ENCODE data around the gene CNTNAP2.

Gene CNTNAP2

GRCh38 chr7:148261996-148262688, 2145.5 kb downstream of the CNTNAP2 start:
- H3K4me3 ChIP-seq (ENCODE audit: low read length), result no peak overlapping the region
- no peak overlapping the region for H3K27ac ChIP-seq (ENCODE audit: low read length)
- H3K4me1 ChIP-seq (ENCODE audit: control insufficient read depth, low read depth, low read length), result no peaks in the 10 kb centered on the region
- H3K36me3 ChIP-seq (ENCODE audit: control insufficient read depth, low read depth, low read length), result no peaks in the 10 kb centered on the region
- H3K27me3 ChIP-seq (ENCODE audit: control insufficient read depth, insufficient read depth, low read length), result peaks cover 5% of the 10 kb centered on the region
- no peaks in the 10 kb centered on the region for H3K9me3 ChIP-seq (ENCODE audit: control insufficient read depth, low read depth, low read length)
- H3K9ac ChIP-seq (ENCODE audit: low read length), result no peak overlapping the region

GRCh38 chr7:148262721-148263229, 2146.2 kb downstream of the CNTNAP2 start:
- no peaks in the 10 kb centered on the region for H3K9me3 ChIP-seq (ENCODE audit: control insufficient read depth, low read depth, low read length)
- peaks cover 5% of the 10 kb centered on the region for H3K27me3 ChIP-seq (ENCODE audit: control insufficient read depth, insufficient read depth, low read length)
- H3K9ac ChIP-seq (ENCODE audit: low read length), result no peak overlapping the region
- H3K36me3 ChIP-seq (ENCODE audit: control insufficient read depth, low read depth, low read length), result no peaks in the 10 kb centered on the region
- H3K4me1 ChIP-seq (ENCODE audit: control insufficient read depth, low read depth, low read length), result no peaks in the 10 kb centered on the region
- no peak overlapping the region for H3K27ac ChIP-seq (ENCODE audit: low read length)
- no peak overlapping the region for H3K4me3 ChIP-seq (ENCODE audit: low read length)

- no peaks in the 10 kb centered on the region for H3K36me3 ChIP-seq (ENCODE audit: control insufficient read depth, low read depth, low read length)
- no peak overlapping the region for H3K4me3 ChIP-seq (ENCODE audit: low read length)
- H3K4me1 ChIP-seq (ENCODE audit: control insufficient read depth, low read depth, low read length), result no peaks in the 10 kb centered on the region
- peaks cover 5% of the 10 kb centered on the region for H3K27me3 ChIP-seq (ENCODE audit: control insufficient read depth, insufficient read depth, low read length)
- no peak overlapping the region for H3K9ac ChIP-seq (ENCODE audit: low read length)
- H3K9me3 ChIP-seq (ENCODE audit: control insufficient read depth, low read depth, low read length), result no peaks in the 10 kb centered on the region
- H3K27ac ChIP-seq (ENCODE audit: low read length), result no peak overlapping the region
Observed at GRCh38 chr7:148264933-148265557, 2148.4 kb downstream of the CNTNAP2 start.

- peaks cover 5% of the 10 kb centered on the region for H3K27me3 ChIP-seq (ENCODE audit: control insufficient read depth, insufficient read depth, low read length)
- H3K4me1 ChIP-seq (ENCODE audit: control insufficient read depth, low read depth, low read length), result no peaks in the 10 kb centered on the region
- H3K4me3 ChIP-seq (ENCODE audit: low read length), result no peak overlapping the region
- H3K27ac ChIP-seq (ENCODE audit: low read length), result no peak overlapping the region
- no peaks in the 10 kb centered on the region for H3K9me3 ChIP-seq (ENCODE audit: control insufficient read depth, low read depth, low read length)
- no peak overlapping the region for H3K9ac ChIP-seq (ENCODE audit: low read length)
- H3K36me3 ChIP-seq (ENCODE audit: control insufficient read depth, low read depth, low read length), result no peaks in the 10 kb centered on the region
Observed at GRCh38 chr7:148265896-148266295, 2149.3 kb downstream of the CNTNAP2 start.

GRCh38 chr7:148266795-148267194, 2150.2 kb downstream of the CNTNAP2 start:
- Histone ChIP-seq H3K9ac (ENCODE audit: low read length) (no peak overlapping the region), H3K27me3 (ENCODE audit: control insufficient read depth, insufficient read depth, low read length) (peaks cover 5% of the 10 kb centered on the region), H3K4me3 (ENCODE audit: low read length) (no peak overlapping the region), H3K27ac (ENCODE audit: low read length) (no peak overlapping the region), H3K4me1 (ENCODE audit: control insufficient read depth, low read depth, low read length) (no peaks in the 10 kb centered on the region), H3K9me3 (ENCODE audit: control insufficient read depth, low read depth, low read length) (no peaks in the 10 kb centered on the region), H3K36me3 (ENCODE audit: control insufficient read depth, low read depth, low read length) (no peaks in the 10 kb centered on the region)

GRCh38 chr7:148270576-148270975, 2154.0 kb downstream of the CNTNAP2 start:
- H3K36me3 ChIP-seq (ENCODE audit: control insufficient read depth, low read depth, low read length), result no peaks in the 10 kb centered on the region
- H3K27me3 ChIP-seq (ENCODE audit: control insufficient read depth, insufficient read depth, low read length), result no peaks in the 10 kb centered on the region

GRCh38 chr7:148274118-148274517, 2157.5 kb downstream of the CNTNAP2 start:
- H3K27ac ChIP-seq (ENCODE audit: low read length), result no peak overlapping the region
- no peaks in the 10 kb centered on the region for H3K27me3 ChIP-seq (ENCODE audit: control insufficient read depth, insufficient read depth, low read length)
- no peak overlapping the region for H3K4me3 ChIP-seq (ENCODE audit: low read length)
- no peaks in the 10 kb centered on the region for H3K9me3 ChIP-seq (ENCODE audit: control insufficient read depth, low read depth, low read length)
- H3K4me1 ChIP-seq (ENCODE audit: control insufficient read depth, low read depth, low read length), result no peaks in the 10 kb centered on the region
- no peaks in the 10 kb centered on the region for H3K36me3 ChIP-seq (ENCODE audit: control insufficient read depth, low read depth, low read length)
- H3K9ac ChIP-seq (ENCODE audit: low read length), result no peak overlapping the region

More at GRCh38 chr7:148270576-148270975, 2154.0 kb downstream of the CNTNAP2 start:
- no peak overlapping the region for H3K27ac ChIP-seq (ENCODE audit: low read length)
- H3K9me3 ChIP-seq (ENCODE audit: control insufficient read depth, low read depth, low read length), result no peaks in the 10 kb centered on the region
- no peak overlapping the region for H3K4me3 ChIP-seq (ENCODE audit: low read length)
- no peak overlapping the region for H3K9ac ChIP-seq (ENCODE audit: low read length)
- H3K4me1 ChIP-seq (ENCODE audit: control insufficient read depth, low read depth, low read length), result no peaks in the 10 kb centered on the region

- Histone ChIP-seq H3K27me3 (ENCODE audit: control insufficient read depth, insufficient read depth, low read length) (no peaks in the 10 kb centered on the region), H3K4me1 (ENCODE audit: control insufficient read depth, low read depth, low read length) (no peaks in the 10 kb centered on the region), H3K36me3 (ENCODE audit: control insufficient read depth, low read depth, low read length) (no peaks in the 10 kb centered on the region), H3K9ac (ENCODE audit: low read length) (no peak overlapping the region), H3K27ac (ENCODE audit: low read length) (no peak overlapping the region), H3K9me3 (ENCODE audit: control insufficient read depth, low read depth, low read length) (no peaks in the 10 kb centered on the region), H3K4me3 (ENCODE audit: low read length) (no peak overlapping the region)
Observed at GRCh38 chr7:148275359-148275890, 2158.8 kb downstream of the CNTNAP2 start.

- H3K9ac ChIP-seq (ENCODE audit: low read length), result no peak overlapping the region
- no peaks in the 10 kb centered on the region for H3K9me3 ChIP-seq (ENCODE audit: control insufficient read depth, low read depth, low read length)
- no peaks in the 10 kb centered on the region for H3K4me1 ChIP-seq (ENCODE audit: control insufficient read depth, low read depth, low read length)
- H3K27ac ChIP-seq (ENCODE audit: low read length), result no peak overlapping the region
- no peak overlapping the region for H3K4me3 ChIP-seq (ENCODE audit: low read length)
- no peaks in the 10 kb centered on the region for H3K36me3 ChIP-seq (ENCODE audit: control insufficient read depth, low read depth, low read length)
- H3K27me3 ChIP-seq (ENCODE audit: control insufficient read depth, insufficient read depth, low read length), result no peaks in the 10 kb centered on the region
Observed at GRCh38 chr7:148276314-148277041, 2159.9 kb downstream of the CNTNAP2 start.

- no peaks in the 10 kb centered on the region for H3K36me3 ChIP-seq (ENCODE audit: control insufficient read depth, low read depth, low read length)
- H3K4me1 ChIP-seq (ENCODE audit: control insufficient read depth, low read depth, low read length), result no peaks in the 10 kb centered on the region
- H3K4me3 ChIP-seq (ENCODE audit: low read length), result no peak overlapping the region
- H3K9me3 ChIP-seq (ENCODE audit: control insufficient read depth, low read depth, low read length), result no peaks in the 10 kb centered on the region
- H3K27me3 ChIP-seq (ENCODE audit: control insufficient read depth, insufficient read depth, low read length), result no peaks in the 10 kb centered on the region
- H3K27ac ChIP-seq (ENCODE audit: low read length), result no peak overlapping the region
- no peak overlapping the region for H3K9ac ChIP-seq (ENCODE audit: low read length)
Observed at GRCh38 chr7:148277042-148277660, 2160.6 kb downstream of the CNTNAP2 start.

- no peaks in the 10 kb centered on the region for H3K27me3 ChIP-seq (ENCODE audit: control insufficient read depth, insufficient read depth, low read length)
- no peak overlapping the region for H3K9ac ChIP-seq (ENCODE audit: low read length)
- H3K4me1 ChIP-seq (ENCODE audit: control insufficient read depth, low read depth, low read length), result peaks cover 9% of the 10 kb centered on the region
- no peaks in the 10 kb centered on the region for H3K36me3 ChIP-seq (ENCODE audit: control insufficient read depth, low read depth, low read length)
- no peak overlapping the region for H3K4me3 ChIP-seq (ENCODE audit: low read length)
- no peak overlapping the region for H3K27ac ChIP-seq (ENCODE audit: low read length)
- H3K9me3 ChIP-seq (ENCODE audit: control insufficient read depth, low read depth, low read length), result no peaks in the 10 kb centered on the region
Observed at GRCh38 chr7:148286150-148286549, 2169.5 kb downstream of the CNTNAP2 start.
